Measurements from ENCODE around the gene CACNA1G.

GRCh38 chr17:50604513-50604912 lies 44.0 kb downstream of the CACNA1G start:
- TF ChIP-seq CTCF (IDR thresholded peaks at IDR 0.05; ENCODE audit: low read length) (no peak), EZH2 (IDR thresholded peaks at IDR 0.05; ENCODE audit: borderline replicate concordance, low read length) (no peak)
